LNCaP clone FGC (cell line): ENCODE results near the gene XPNPEP2.

Experiments
- DNase-seq: peaks from one replicate; pipeline ENCODE4 v3.0.0-alpha.2; 2011; ENCODE audit warnings: low read depth
- H3K4me3 ChIP-seq: 2 replicates; pipeline ENCODE4 v1.5.1; 2011; ENCODE audit warnings: mild to moderate bottlenecking, low read depth, low read length, control low read depth
- CTCF ChIP-seq: IDR thresholded peaks from 2 replicates; pipeline ENCODE4 v1.5.1; 2012; ENCODE audit warnings: mild to moderate bottlenecking; ENCODE audit not compliant: control insufficient read depth, insufficient read depth; ENCODE audit errors: extremely low read depth

The XPNPEP2 gene

DNA sequence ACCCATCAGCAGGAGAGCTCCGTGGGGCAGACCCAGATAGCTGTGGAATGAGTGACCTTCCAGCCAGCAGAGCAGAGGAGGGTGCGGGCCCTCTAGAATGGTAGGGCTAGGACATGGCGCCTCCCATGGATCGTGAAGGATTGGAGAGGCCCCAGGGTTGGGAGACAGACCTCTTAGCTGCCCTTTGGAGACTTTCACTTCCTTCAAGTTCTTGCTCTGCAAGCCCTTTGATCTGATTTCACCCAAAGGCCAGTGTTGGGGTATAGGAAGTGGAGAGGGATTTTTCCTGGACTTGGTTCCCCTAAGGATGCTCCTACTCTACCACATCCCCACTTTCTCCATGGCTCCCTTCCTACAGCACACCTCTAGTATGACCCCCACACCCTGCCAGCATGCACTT, 43.9 kb downstream of the XPNPEP2 start:
- H3K4me3 ChIP-seq: no peak overlapping the region
- no peak for TF ChIP-seq CTCF
- DNase-seq: no peak

DNA sequence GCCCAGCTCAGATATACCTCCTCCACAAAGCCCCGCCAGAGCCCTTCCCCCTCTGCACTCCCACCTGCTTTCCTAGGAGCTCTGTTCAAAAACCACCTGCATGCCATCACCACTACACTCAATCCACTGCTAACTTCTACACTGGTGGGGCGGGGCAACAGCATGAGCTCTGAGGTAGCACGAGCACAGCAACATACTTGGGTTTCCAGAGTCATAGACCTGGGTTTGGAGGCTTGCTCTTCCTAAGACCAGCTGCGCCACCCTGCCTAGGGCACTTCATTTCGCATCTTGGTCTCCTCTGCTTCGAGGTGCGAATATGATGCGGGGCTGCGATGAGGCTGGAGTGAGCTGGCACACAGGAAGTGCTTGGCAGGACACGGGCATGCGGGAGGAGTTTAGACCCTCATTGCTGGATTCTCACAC, 44.5 kb downstream of the XPNPEP2 start:
- TF ChIP-seq CTCF: no peak
- no peak for DNase-seq
- no peak overlapping the region for H3K4me3 ChIP-seq

GRCh38 chrX:129784371-129784770, 45.6 kb downstream of the XPNPEP2 start:
- no peak for TF ChIP-seq CTCF
- DNase-seq: no peak
- H3K4me3 ChIP-seq: no peak overlapping the region

DNA sequence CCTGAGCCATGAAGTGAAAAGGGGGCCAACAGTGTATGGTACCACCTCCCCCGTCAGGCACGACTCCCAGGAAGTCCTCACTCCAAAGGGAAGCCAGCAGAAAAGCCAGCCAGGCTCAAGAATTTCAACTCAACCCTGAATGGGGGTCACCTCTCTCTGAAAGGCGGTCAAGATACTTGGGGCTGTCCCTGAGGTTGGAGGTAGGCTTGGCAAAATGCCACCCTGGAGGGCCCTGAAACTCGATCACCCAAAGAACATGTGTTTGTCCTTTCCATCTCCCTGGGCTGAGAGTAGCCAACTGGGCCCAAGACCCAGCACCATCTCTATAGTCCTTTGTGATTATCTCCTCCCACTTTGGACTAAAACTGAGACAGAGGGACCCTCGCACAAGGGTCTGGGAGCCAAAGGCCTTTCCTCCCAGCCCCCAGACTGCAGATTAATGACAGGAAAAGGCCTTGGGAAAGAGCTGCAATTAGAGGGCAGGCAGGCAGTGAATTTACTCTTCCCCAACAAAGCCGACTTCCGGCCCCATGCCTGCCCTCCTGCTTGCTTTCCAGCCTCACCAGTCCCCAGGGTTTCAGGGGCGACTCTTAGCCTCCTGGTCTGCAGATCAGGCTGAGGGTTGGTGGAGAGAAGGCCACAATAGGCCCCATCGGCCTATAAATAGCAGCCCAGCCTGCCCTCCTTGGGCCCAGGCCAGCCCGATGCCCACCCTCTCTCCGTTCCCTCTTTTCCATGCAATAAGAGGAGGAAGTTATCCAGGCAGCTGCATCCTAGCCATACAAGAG, 46.6 kb downstream of the XPNPEP2 start:
- DNase-seq: no peak
- no peak overlapping the region for H3K4me3 ChIP-seq
- no peak for TF ChIP-seq CTCF

- DNase-seq: no peak
- TF ChIP-seq CTCF: no peak
- H3K4me3 ChIP-seq: no peak overlapping the region
Measured at GRCh38 chrX:129786210-129786651, 47.5 kb downstream of the XPNPEP2 start.

- no peak overlapping the region for H3K4me3 ChIP-seq
- TF ChIP-seq CTCF: no peak
Measured at GRCh38 chrX:129787336-129788055, 48.7 kb downstream of the XPNPEP2 start.

More at GRCh38 chrX:129787336-129788055, 48.7 kb downstream of the XPNPEP2 start:
- DNase-seq: no peak
